Osteoblast (primary cell): ENCODE results near the gene POLR3H. TPM values are rescaled to one million over a fixed set of nuclear protein-coding genes. Genes with fewer than 3 reads are reported as not detected.

Experiments
- DNase-seq: peaks from one replicate; pipeline ENCODE4 v3.0.0; 2011; ENCODE audit warnings: low spot score, mixed read lengths; ENCODE audit not compliant: insufficient read length; ENCODE audit errors: missing footprints
- H2AFZ ChIP-seq: 2 replicates; pipeline ENCODE4 v1.6.0; 2011; ENCODE audit warnings: mild to moderate bottlenecking, low read length
- H3K27ac ChIP-seq: 2 replicates; pipeline ENCODE4 v1.5.1; 2011; ENCODE audit warnings: mild to moderate bottlenecking, low read depth, low read length, moderate library complexity
- H3K27me3 ChIP-seq: 2 replicates; pipeline ENCODE4 v1.6.0; 2012; ENCODE audit warnings: mild to moderate bottlenecking, control low read depth, inconsistent platforms, low read length, moderate library complexity; ENCODE audit not compliant: insufficient read depth
- H3K36me3 ChIP-seq: 2 replicates; pipeline ENCODE4 v1.5.1; 2011; ENCODE audit warnings: mild to moderate bottlenecking, low read length, control low read depth, moderate library complexity; ENCODE audit not compliant: insufficient read depth
- H3K4me1 ChIP-seq: 2 replicates; pipeline ENCODE4 v1.5.1; 2011; ENCODE audit warnings: mild to moderate bottlenecking, low read length, control low read depth, moderate library complexity; ENCODE audit not compliant: insufficient read depth
- H3K4me2 ChIP-seq: 2 replicates; pipeline ENCODE4 v1.6.0; 2011; ENCODE audit warnings: mild to moderate bottlenecking, low read length; ENCODE audit not compliant: insufficient read depth
- H3K4me3 ChIP-seq: fragments of 200-600 bp; sonication (generic); 3 replicates; pipeline ENCODE4 v1.5.1; 2012; ENCODE audit warnings: mild to moderate bottlenecking, low read length, inconsistent platforms; ENCODE audit not compliant: insufficient read depth
- H3K79me2 ChIP-seq: 2 replicates; pipeline ENCODE4 v1.6.0; 2012; ENCODE audit warnings: mild to moderate bottlenecking, low read length, control low read depth, inconsistent platforms; ENCODE audit not compliant: insufficient read depth
- H3K9me3 ChIP-seq: 2 replicates; pipeline ENCODE4 v1.5.1; 2011; ENCODE audit warnings: low read depth, low read length, control low read depth
- H4K20me1 ChIP-seq: 2 replicates; pipeline ENCODE4 v1.6.0; 2012; ENCODE audit warnings: mild to moderate bottlenecking, low read length, control low read depth; ENCODE audit not compliant: insufficient read depth
- total RNA-seq: library from RNA; depleted of rRNA; stranded (reverse); fragments of >200 nt; gene quantifications from 2 replicates; pipeline ENCODE4 v1.2.3, GENCODE V29; 2012
- TF ChIP-seq, protein P1 (sequence below): IDR thresholded peaks from 2 replicates; pipeline ENCODE4 v1.5.1; 2011; ENCODE audit warnings: mild to moderate bottlenecking, low read depth, low read length, moderate library complexity; ENCODE audit errors: extremely low read depth

The POLR3H gene
- total RNA-seq, 1 donor: 27.9 TPM

DNA sequence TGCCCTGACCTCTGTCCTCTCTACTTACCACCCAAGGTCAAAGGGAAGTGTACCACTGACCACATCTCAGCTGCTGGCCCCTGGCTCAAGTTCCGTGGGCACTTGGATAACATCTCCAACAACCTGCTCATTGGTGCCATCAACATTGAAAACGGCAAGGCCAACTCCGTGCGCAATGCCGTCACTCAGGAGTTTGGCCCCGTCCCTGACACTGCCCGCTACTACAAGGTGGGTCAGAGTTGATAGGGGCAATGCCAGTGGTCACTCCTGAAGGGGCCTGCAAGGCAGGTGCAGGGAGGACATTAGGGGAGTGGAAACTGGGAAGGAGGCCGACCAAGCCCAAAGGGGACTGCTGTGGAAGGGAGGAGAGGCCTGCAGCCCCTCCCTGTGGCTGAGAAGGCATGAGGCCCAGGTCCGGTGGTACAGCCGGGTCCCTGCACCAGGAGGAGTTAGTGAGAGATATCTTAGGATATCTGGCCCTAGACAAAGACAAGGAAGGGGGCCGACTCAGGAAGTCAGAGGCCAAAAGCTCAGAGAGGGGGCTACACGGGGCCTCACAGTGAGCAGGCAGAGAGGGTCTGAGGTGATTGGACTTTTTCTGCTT is 17.9 kb downstream of the POLR3H start:
- Histone ChIP-seq H3K4me2 (no peak overlapping the region), H2AFZ (no peak overlapping the region), H3K4me3 (no peak overlapping the region), H3K9me3 (no peaks in the 10 kb centered on the region), H4K20me1 (peaks cover 44% of the 10 kb centered on the region), H3K4me1 (peaks cover 21% of the 10 kb centered on the region), H3K27ac (peak overlapping the region; percentile 49), H3K27me3 (no peaks in the 10 kb centered on the region), H3K36me3 (peaks cover 68% of the 10 kb centered on the region), H3K79me2 (peaks cover 18% of the 10 kb centered on the region)
- DNase-seq: no peak
- TF ChIP-seq, protein P1, sequence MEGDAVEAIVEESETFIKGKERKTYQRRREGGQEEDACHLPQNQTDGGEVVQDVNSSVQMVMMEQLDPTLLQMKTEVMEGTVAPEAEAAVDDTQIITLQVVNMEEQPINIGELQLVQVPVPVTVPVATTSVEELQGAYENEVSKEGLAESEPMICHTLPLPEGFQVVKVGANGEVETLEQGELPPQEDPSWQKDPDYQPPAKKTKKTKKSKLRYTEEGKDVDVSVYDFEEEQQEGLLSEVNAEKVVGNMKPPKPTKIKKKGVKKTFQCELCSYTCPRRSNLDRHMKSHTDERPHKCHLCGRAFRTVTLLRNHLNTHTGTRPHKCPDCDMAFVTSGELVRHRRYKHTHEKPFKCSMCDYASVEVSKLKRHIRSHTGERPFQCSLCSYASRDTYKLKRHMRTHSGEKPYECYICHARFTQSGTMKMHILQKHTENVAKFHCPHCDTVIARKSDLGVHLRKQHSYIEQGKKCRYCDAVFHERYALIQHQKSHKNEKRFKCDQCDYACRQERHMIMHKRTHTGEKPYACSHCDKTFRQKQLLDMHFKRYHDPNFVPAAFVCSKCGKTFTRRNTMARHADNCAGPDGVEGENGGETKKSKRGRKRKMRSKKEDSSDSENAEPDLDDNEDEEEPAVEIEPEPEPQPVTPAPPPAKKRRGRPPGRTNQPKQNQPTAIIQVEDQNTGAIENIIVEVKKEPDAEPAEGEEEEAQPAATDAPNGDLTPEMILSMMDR: no peak

DNA sequence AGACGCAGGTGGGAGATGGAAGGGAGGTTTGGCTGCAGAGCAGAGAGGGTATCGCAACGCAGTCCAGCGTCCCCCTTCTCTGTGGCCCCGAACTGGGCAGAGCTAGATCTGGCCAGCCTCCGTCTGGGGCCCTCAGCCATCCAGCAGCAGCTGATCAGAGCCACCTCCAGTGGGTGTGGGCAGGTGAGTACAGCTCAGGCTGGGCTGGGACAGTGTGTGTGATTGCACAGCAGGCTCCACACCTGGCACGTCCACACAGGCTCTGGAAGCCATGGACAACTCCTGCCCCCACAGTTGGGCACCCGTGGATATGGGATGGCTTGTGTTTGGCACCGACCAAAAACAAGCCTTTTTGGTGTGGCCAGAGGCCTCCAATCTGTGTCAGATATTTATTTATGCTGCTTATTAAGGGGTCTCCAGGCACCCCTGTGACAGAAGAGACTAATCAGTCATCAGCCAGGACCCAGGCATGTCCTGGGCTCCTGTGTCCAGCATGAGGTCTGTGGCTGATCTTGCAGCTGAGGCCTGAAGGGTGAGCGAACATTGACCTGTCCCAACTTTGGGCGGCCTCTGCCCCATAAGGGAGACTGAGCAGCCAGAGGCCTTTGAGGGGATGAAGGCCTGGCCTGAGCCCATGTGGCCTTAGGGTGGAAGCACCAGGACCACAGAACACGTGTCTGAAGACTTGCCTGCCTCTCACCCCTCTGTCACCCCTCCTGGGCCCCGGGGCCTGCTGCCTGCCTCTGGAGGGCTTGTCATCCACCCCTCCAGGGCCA is 18.6 kb downstream of the POLR3H start:
- no peak overlapping the region for H2AFZ ChIP-seq
- peak; percentile 54 for DNase-seq
- peak overlapping the region; percentile 49 for H3K27ac ChIP-seq
- H3K27me3 ChIP-seq: no peaks in the 10 kb centered on the region
- H4K20me1 ChIP-seq: peaks cover 39% of the 10 kb centered on the region
- no peak overlapping the region for H3K4me2 ChIP-seq
- H3K4me3 ChIP-seq: no peak overlapping the region
- H3K4me1 ChIP-seq: peaks cover 21% of the 10 kb centered on the region
- H3K9me3 ChIP-seq: no peaks in the 10 kb centered on the region
- peaks cover 64% of the 10 kb centered on the region for H3K36me3 ChIP-seq
- peaks cover 11% of the 10 kb centered on the region for H3K79me2 ChIP-seq
- TF ChIP-seq, protein P1: no peak

DNA sequence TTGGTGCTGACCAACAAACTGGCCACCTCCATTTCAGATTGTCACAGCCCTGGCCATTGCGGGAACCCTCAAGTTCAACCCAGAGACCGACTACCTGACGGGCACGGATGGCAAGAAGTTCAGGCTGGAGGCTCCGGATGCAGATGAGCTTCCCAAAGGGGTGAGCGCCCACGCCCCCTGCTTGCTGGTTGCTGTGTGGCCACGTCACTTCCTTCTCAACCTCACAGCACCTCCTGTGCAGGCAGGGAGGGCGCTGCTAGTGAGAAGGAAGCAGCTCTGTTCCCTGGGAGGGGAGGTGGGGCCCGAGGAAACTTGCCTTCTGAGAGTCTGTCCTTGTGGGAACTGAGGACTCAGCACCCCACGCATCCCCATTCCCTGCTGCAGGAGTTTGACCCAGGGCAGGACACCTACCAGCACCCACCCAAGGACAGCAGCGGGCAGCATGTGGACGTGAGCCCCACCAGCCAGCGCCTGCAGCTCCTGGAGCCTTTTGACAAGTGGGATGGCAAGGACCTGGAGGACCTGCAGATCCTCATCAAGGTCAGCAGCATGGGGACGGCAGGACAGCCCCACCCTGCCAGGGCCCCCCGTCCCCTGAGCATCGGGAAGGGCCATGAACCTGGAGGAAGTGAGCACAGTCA is 19.3 kb downstream of the POLR3H start:
- Histone ChIP-seq H3K79me2 (peaks cover 8% of the 10 kb centered on the region), H3K27ac (peak overlapping the region; percentile 83), H4K20me1 (peaks cover 36% of the 10 kb centered on the region), H3K27me3 (no peaks in the 10 kb centered on the region), H3K9me3 (no peaks in the 10 kb centered on the region), H3K4me1 (peaks cover 21% of the 10 kb centered on the region), H3K36me3 (peaks cover 61% of the 10 kb centered on the region), H3K4me2 (peak overlapping the region; percentile 4), H3K4me3 (no peak overlapping the region), H2AFZ (no peak overlapping the region)
- TF ChIP-seq, protein P1: no peak
- peak; percentile 87 for DNase-seq

DNA sequence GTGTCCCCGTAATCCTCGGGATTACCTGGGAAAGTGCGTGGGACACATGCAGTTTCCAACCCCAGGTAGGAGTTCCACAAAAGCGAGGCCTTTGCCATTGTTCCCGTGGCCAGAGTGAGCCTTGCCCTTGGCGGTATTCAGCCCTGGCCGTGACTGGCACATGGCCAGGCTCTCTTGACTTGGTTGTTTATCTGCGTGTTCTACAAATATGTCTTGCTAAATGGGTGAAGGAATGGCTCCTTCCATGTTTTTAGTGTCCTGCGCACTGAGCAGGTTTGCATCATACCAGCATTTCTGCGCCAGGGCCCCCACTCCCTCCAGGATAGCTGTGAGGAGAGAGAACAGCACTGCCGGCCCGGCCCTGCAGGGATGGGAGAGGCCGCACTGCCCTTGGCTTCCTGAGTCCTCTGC is 20.0 kb downstream of the POLR3H start:
- Histone ChIP-seq H3K36me3 (peaks cover 60% of the 10 kb centered on the region), H2AFZ (peak overlapping the region; percentile 13), H3K4me2 (peak overlapping the region; percentile 23), H3K4me3 (no peak overlapping the region), H3K9me3 (no peaks in the 10 kb centered on the region), H3K79me2 (peaks cover 8% of the 10 kb centered on the region), H3K4me1 (peaks cover 21% of the 10 kb centered on the region), H3K27ac (peak overlapping the region; percentile 83), H4K20me1 (peaks cover 36% of the 10 kb centered on the region), H3K27me3 (no peaks in the 10 kb centered on the region)
- DNase-seq: peak; percentile 90
- TF ChIP-seq, protein P1: no peak
